HG03439 (cell line): ENCODE measurements around the gene DBP.

ENCODE experiments used
- ATAC-seq: cut with Tn5 transposase; IDR thresholded peaks from one replicate; pipeline ENCODE4 v1.9.1; 2021; ENCODE audit warnings: mild to moderate bottlenecking, moderate library complexity; ENCODE audit not compliant: unreplicated experiment

DBP gene

DNA sequence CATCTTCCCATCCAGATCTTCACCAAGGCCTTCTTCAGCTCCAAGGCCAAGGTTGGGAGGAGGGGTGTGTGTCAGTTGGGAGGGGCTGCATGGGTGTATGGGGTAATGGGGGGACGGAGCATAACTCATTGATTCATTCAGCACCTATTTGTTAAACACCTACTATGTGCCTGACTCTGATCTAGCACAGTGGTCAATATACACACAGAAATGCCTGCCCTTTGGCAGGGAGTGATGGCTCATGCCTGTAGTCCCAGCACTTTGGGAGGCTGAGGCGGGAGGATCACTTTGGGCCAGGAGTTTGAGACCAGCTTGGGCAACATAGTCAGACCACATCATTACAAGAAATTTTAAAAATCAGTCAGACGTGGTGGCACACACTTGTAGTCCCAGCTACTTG, 49.8 kb downstream of the DBP start:
- ATAC-seq = no peak

DNA sequence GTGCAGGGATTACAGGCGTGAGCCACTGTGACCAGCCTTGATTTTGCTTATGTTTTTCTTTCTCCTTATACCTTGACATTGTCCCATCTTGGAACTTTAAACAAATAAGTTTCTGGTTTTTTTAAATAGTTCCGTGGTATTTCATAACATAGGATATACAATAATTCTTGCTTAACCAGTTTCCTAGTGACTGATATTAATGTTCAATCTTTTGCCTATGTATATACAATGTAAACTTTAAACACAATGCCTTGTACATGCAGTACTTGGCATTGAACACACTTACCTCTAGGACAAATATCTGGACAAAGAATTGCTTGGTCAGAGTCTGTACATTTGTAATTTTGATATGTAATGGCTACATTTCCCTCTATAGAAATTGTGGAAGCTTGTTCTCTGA, 55.0 kb downstream of the DBP start:
- no peak for ATAC-seq
